HG02970 (cell line): ENCODE data around the gene HMHB1.
A peak's percentile ranks its signal among the peaks of the same experiment; 100 is the strongest.
"Not testable (repeated sequence)": the region's sequence is repeated elsewhere in the genome, so short reads cannot be mapped to it uniquely, and the experiment has no call there.

Experiments used
- ATAC-seq: cut with Tn5 transposase; IDR thresholded peaks from one replicate; pipeline ENCODE4 v1.9.1; 2021; ENCODE audit warnings: mild to moderate bottlenecking, moderate library complexity, moderate number of reproducible peaks; ENCODE audit not compliant: unreplicated experiment, low FRiP score

HMHB1 gene

GRCh38 chr5:143800715-143801114 lies 11.2 kb upstream of the HMHB1 start:
- no peak for ATAC-seq

GRCh38 chr5:143801252-143801939 lies 10.6 kb upstream of the HMHB1 start:
- no peak for ATAC-seq

- no peak for ATAC-seq
These were observed 6.1 kb upstream of the HMHB1 start for GRCh38 chr5:143805861-143806260.

GRCh38 chr5:143806579-143806978 lies 5.4 kb upstream of the HMHB1 start:
- ATAC-seq = no peak

- ATAC-seq = no peak
These were observed 4.6 kb upstream of the HMHB1 start for GRCh38 chr5:143807401-143807800.

GRCh38 chr5:143816370-143816769 lies 4.4 kb downstream of the HMHB1 start:
- not testable (repeated sequence) for ATAC-seq

GRCh38 chr5:143819716-143820115 lies 7.8 kb downstream of the HMHB1 start:
- no peak for ATAC-seq

- no peak for ATAC-seq
These were observed 8.5 kb downstream of the HMHB1 start for GRCh38 chr5:143820451-143820850.

- ATAC-seq = no peak
These were observed 13.1 kb downstream of the HMHB1 start for GRCh38 chr5:143824851-143825720.

GRCh38 chr5:143826951-143827444 lies 15.0 kb downstream of the HMHB1 start:
- ATAC-seq = peak; percentile 71

GRCh38 chr5:143828710-143829109 lies 16.7 kb downstream of the HMHB1 start:
- no peak for ATAC-seq

GRCh38 chr5:143833177-143833576 lies 21.2 kb downstream of the HMHB1 start:
- no peak for ATAC-seq

- no peak for ATAC-seq
These were observed 23.3 kb downstream of the HMHB1 start for GRCh38 chr5:143835251-143835650.

GRCh38 chr5:143836161-143836725 lies 24.3 kb downstream of the HMHB1 start:
- no peak for ATAC-seq

GRCh38 chr5:143837306-143837848 lies 25.4 kb downstream of the HMHB1 start:
- ATAC-seq = no peak

GRCh38 chr5:143841446-143841845 lies 29.5 kb downstream of the HMHB1 start:
- ATAC-seq = no peak

- ATAC-seq = no peak
These were observed 31.0 kb downstream of the HMHB1 start for GRCh38 chr5:143842920-143843319.

- ATAC-seq = no peak
These were observed 31.5 kb downstream of the HMHB1 start for GRCh38 chr5:143843461-143843860.

GRCh38 chr5:143850050-143850683 lies 38.2 kb downstream of the HMHB1 start:
- ATAC-seq = no peak

- no peak for ATAC-seq
These were observed 39.4 kb downstream of the HMHB1 start for GRCh38 chr5:143851383-143851782.
